Colonic mucosa (tissue), 4 donors: Measurements from ENCODE around the gene CSDE1. TPM values are rescaled to one million over a fixed set of nuclear protein-coding genes. Genes with fewer than 3 reads are reported as not detected.
"Not testable (repeated sequence)": the region's sequence is repeated elsewhere in the genome, so short reads cannot be mapped to it uniquely, and the experiment has no call there.

Experiments used
- DNase-seq: peaks from one replicate; pipeline ENCODE4 v3.0.0-alpha.2; 2020
- H3K27ac ChIP-seq: fragments of 200-600 bp; one replicate; pipeline ENCODE4 v1.8.0; 2021
- H3K27me3 ChIP-seq: fragments of 200-600 bp; one replicate; pipeline ENCODE4 v1.8.0; 2021
- H3K36me3 ChIP-seq: fragments of 200-600 bp; one replicate; pipeline ENCODE4 v1.8.0; 2021
- H3K4me1 ChIP-seq: fragments of 200-600 bp; one replicate; pipeline ENCODE4 v1.8.0; 2021; ENCODE audit warnings: mild to moderate bottlenecking
- H3K4me3 ChIP-seq: fragments of 200-600 bp; one replicate; pipeline ENCODE4 v1.8.0; 2021
- H3K9ac ChIP-seq, 2 donors: one replicate each; pipeline ENCODE4 v1.7.0; 2013; ENCODE audit warnings: control low read depth in 2 of 2, low read depth in 2 of 2, low read length in 2 of 2
- H3K9me3 ChIP-seq: fragments of 200-600 bp; one replicate; pipeline ENCODE4 v1.8.0; 2021
- intact Hi-C: fragments of 100-400 bp; cut with DNase I; formaldehyde crosslinking; loops from one replicate; pipeline ENCODE4 v1.14.1; 2022
- total RNA-seq, 2 donors: library from RNA; stranded (reverse); fragmentation: NEBNext Ultra II Directional in 1 of 2; extraction: Animal tissue kit (Norgen Biotek cat#: 25700) in 1 of 2; gene quantifications; one replicate each; pipeline ENCODE4 v1.2.1, GENCODE V29; 2021
- TF ChIP-seq, protein P1 (sequence below): fragments of 200-600 bp; IDR thresholded peaks from one replicate; pipeline ENCODE4 v1.8.0; 2022; ENCODE audit warnings: antibody characterized with exemption, mild to moderate bottlenecking
- donor health status: healthy.
- donor health status: DM: no; HTN: no; CAD: no.
- donor health status: DM: no; HTN: no; CAD: no.

The CSDE1 gene
- total RNA-seq, 2 donors from 2014 or later, result 381 to 523 TPM

DNA sequence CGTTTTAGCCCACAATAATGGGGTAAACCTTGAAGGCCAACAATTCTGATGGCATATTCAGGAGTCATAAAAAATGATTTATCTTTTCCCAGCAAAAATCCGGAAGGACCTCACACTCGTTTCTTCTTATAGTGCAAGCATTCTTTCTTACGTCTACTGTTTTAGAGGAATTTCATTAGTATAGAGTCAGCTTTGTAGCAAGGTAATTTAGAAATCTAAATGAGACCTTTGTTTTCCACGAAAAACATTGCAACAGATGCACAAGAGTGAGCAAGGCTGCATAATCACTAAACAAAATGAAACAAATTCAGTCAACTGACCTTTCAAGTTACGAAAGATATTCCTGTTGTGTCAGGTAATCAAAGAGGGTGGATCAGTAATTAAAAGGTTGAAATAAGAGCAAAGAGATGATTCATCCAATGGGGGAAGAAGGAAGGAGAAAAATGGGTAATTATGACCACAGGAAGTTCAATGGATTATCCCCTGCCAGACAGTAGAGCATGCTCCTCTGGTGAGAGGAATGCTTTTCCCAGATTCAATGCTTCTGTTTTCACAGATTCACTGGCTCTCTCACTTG is 560 bp upstream of the CSDE1 start:
- TF ChIP-seq, protein P1, sequence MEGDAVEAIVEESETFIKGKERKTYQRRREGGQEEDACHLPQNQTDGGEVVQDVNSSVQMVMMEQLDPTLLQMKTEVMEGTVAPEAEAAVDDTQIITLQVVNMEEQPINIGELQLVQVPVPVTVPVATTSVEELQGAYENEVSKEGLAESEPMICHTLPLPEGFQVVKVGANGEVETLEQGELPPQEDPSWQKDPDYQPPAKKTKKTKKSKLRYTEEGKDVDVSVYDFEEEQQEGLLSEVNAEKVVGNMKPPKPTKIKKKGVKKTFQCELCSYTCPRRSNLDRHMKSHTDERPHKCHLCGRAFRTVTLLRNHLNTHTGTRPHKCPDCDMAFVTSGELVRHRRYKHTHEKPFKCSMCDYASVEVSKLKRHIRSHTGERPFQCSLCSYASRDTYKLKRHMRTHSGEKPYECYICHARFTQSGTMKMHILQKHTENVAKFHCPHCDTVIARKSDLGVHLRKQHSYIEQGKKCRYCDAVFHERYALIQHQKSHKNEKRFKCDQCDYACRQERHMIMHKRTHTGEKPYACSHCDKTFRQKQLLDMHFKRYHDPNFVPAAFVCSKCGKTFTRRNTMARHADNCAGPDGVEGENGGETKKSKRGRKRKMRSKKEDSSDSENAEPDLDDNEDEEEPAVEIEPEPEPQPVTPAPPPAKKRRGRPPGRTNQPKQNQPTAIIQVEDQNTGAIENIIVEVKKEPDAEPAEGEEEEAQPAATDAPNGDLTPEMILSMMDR, result peak; percentile 39
- peak overlapping the region; percentile 97 for H3K27ac ChIP-seq
- no peaks in the 10 kb centered on the region for H3K36me3 ChIP-seq
- H3K9ac ChIP-seq, result peak overlapping the region; percentile 45 to 100
- H3K27me3 ChIP-seq, result no peaks in the 10 kb centered on the region
- H3K4me3 ChIP-seq, result peak overlapping the region; percentile 88
- no peak for DNase-seq
- H3K9me3 ChIP-seq, result no peaks in the 10 kb centered on the region
- peaks cover 8% of the 10 kb centered on the region for H3K4me1 ChIP-seq
- intact Hi-C loops, result no loop called here

DNA sequence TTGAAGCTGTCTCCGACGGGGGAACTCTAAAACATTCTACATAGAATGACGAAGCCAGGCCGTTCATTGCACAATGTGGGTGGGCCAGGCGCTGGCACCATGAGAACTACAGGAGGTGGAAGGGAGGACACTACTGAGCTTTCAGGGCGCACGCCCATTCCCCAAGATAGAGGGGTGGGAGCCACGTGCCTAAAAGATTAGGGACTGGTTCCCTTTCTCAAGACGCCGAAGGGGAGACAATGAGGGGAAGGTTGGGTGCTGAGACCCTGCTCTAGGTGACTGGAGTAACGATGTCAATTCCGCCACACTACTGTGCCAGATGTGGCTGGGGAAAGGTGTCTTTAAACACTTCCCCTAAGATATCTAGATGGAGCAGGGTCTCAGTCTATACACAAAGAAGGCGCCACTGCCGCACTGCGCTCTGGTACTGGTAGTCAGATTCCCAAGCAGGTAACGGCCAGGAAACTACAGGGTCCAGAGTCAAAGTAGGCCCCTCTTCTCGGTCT is 782 bp downstream of the CSDE1 start:
- Histone ChIP-seq H3K9me3 (no peaks in the 10 kb centered on the region), H3K4me1 (peaks cover 8% of the 10 kb centered on the region), H3K27me3 (no peaks in the 10 kb centered on the region), H3K9ac (peak overlapping the region; percentile 78 to 100), H3K4me3 (peak overlapping the region; percentile 88), H3K36me3 (no peaks in the 10 kb centered on the region), H3K27ac (peak overlapping the region; percentile 97)
- intact Hi-C loops, result no loop called here
- DNase-seq, result peak; percentile 42
- TF ChIP-seq, protein P1, result no peak

DNA sequence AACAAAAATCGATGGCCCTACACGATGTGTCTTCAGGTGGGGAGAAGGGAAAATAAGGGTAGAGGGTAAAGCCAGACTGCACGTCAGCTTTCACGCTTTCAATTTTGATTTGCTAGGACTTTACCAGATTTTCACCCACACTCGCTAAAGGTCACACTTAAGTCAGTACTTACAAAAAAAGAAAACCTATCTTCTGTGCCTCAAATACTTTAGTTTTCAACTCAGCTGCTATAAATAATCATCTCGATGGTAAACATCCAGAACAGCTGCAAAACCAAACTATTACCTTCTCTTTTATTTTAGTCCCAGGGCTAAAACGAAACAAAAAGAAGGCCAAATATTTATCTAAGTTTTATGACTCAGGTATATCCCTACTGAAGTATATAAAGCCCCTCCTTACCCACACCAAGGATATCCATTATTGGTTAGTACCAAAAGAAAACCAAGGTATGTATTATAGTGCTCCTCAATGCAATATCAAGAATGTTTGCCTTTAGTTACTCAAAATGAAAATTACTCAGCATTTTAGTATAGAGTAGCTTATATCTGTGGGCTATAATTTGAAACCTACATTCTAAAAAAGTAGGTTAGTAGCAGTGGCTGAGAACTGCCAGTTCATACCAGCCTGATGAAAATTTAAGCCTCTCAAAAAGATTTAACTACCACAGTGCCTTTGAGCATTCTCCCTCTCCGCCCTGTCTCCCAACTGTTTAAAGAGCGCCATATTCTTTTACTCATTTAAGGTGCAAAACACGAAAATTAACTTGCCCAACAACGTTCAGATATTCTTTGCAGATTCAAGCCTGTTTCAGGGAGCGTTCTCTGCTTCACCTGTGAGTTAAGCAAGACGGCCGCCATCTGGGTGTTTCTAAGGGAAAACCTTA is 1.5 kb downstream of the CSDE1 start:
- intact Hi-C loops, result no loop called here
- no peak for DNase-seq
- H3K9me3 ChIP-seq, result no peaks in the 10 kb centered on the region

DNA sequence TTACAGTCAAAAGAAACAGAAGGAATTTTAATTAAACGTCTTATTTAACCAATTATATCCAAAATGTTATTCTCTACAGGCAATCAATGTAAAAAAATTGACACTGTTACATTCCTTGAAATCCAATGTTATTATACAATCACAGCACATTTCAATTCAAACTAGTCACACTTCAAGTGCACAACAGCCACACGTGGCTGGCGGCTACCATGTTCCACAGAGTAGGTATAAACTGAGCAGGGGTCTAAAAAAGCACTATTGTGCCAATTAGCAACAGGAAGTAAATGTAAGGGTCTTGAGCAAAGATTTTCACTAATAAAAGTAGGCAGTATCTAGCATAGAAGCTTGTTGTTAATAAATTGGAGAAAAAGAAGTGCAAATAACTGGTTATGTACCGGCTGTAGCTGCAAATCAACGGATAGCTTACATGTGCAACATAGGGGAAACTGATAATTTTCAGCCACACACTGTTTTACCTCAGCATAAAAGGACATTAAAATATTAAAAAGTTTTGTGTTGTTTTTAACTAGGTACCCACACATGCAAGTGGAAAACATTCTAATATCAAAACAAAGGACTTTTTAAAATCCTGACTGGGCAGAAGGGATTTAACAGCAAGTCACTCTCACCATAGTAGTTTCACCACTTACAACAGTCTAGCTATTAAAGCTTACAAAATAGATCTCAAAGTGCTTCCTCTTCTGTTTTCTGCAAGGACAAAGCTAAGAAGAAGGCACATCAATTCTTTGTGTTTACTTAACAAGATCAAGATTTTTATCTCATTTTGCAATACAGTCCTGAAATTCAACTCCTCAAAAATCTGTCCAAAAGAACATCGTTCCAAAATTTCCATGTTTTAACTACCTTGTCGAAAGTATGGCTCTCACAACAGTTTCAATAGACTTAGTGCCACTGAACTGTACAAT is 2.5 kb downstream of the CSDE1 start:
- Histone ChIP-seq H3K27me3 (no peaks in the 10 kb centered on the region), H3K4me3 (peak overlapping the region; percentile 88), H3K9ac (no peak overlapping the region), H3K4me1 (peaks cover 8% of the 10 kb centered on the region), H3K27ac (peak overlapping the region; percentile 97), H3K9me3 (no peaks in the 10 kb centered on the region), H3K36me3 (no peaks in the 10 kb centered on the region)
- DNase-seq, result no peak
- intact Hi-C loops, result no loop called here
- TF ChIP-seq, protein P1, result no peak

More for the DNA sequence above, 1.5 kb downstream of the CSDE1 start:
- H3K27me3 ChIP-seq, result no peaks in the 10 kb centered on the region
- TF ChIP-seq, protein P1, result no peak
- H3K9ac ChIP-seq, result peak overlapping the region; percentile 78 to 100
- peak overlapping the region; percentile 88 for H3K4me3 ChIP-seq
- peak overlapping the region; percentile 97 for H3K27ac ChIP-seq
- H3K4me1 ChIP-seq, result peaks cover 8% of the 10 kb centered on the region
- H3K36me3 ChIP-seq, result no peaks in the 10 kb centered on the region

DNA sequence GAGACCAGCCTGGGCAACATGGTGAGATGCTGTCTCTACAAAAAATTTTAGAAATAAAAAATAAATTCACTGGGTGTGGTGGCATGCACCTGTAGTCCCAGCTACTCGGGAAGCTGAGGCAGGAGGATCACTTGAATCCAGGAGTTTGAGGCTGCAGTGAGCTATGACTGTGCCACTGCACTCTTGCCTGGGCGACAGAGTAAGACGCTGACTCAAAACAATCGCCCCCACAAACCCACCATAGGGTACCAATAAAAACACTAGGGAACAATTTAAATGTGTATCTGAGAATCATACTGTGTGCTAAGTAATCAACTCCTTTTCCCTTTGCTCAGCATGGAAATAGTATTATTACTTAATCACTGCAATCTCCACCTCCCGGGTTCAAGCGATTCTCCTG is 4.1 kb downstream of the CSDE1 start:
- H3K9ac ChIP-seq, H3K36me3 ChIP-seq, H3K9me3 ChIP-seq, H3K27ac ChIP-seq, H3K4me3 ChIP-seq, H3K4me1 ChIP-seq, H3K27me3 ChIP-seq, DNase-seq, intact Hi-C loops: not testable (repeated sequence)
